Activated CD8-positive, alpha-beta memory T cell treated with anti-CD3 and anti-CD28 coated beads, Interleukin-2, amount 50 U/mL, for 48 hours (primary cell): ENCODE measurements around the gene ANKRD22.

ENCODE experiments used
- DNase-seq: peaks from one replicate; pipeline ENCODE4 v3.0.0-alpha.2; 2020

Gene ANKRD22

GRCh38 chr10:88793712-88794299 is 57.8 kb downstream of the ANKRD22 start:
- no peak for DNase-seq

DNA sequence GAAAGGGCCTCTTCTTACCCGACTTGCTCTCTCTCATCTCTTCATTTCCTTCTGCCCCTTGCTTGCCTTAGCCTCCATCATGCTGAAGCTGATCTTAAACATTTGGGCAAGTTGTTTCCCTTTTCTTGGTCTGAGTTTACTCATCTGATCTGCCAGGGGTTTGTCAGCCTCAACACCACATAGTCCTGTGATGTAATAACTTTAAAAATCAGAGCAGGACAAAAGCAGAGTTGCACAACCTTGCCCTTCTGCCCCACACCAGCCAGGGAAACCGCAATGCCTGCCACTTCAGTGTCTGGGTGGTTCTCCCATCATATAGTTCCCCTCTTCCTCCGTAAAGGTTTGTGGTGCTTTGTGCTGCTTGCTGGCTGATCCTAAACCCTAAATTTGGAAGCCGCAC is 59.0 kb downstream of the ANKRD22 start:
- no peak for DNase-seq

DNA sequence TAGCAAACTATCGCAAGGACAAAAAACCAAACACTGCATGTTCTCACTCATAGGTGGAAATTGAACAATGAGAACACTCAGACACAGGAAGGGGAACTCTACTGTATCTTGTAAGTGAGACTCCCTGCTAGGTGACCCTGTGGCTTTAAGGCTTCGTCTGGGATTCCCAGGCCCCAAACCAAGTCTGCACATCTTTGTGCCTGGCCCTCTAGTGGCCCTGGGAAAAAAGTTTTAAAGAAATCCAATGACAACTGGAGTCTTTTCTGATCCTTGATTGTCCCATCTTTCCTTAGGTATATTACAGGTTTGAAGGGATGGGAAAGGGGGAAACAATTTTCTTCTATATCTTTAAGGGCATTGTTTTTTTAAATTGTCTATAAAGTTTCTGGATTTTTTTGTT is 59.7 kb downstream of the ANKRD22 start:
- DNase-seq, result no peak

DNA sequence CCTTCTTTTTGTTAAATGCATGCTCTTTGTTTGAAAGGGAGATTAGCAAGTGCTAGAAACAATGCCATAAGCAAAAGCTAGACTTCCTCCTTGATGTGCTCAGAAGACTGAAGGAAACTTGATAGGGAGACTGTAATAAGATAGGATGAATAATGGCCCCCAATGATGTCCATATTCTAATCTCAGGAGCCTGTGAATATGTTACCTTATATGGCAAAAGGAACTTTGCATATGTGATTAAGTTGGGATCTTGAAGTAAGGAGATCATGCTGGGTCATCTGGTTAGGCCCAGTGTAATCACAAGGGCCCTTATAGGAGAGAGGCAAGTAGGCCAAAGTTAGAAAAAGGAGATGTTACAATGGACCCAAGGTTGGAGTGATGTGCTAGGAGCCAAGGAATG is 62.7 kb downstream of the ANKRD22 start:
- no peak for DNase-seq

DNA sequence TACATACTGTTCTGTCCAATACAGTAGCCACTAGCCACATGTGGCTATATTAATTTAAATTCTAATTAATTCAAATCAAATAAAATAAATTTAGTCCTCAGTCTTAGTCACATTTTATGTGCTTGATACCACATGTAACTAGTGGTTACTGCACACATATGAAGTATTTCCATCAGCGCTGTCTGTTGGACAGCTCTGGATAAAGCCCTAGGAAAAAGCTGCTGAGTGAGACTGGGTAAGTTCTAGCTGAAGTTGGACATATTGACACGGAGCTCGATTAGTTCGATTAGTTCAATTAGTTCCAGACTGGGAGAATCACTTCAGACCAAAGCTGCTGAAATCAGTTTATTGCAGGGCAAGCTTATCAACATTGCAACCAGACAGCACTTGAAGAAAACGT is 64.2 kb downstream of the ANKRD22 start:
- no peak for DNase-seq

- DNase-seq, result no peak
Observed at GRCh38 chr10:88786032-88786770, 65.4 kb downstream of the ANKRD22 start.

- DNase-seq, result no peak
Observed at GRCh38 chr10:88783724-88784123, 67.9 kb downstream of the ANKRD22 start.

DNA sequence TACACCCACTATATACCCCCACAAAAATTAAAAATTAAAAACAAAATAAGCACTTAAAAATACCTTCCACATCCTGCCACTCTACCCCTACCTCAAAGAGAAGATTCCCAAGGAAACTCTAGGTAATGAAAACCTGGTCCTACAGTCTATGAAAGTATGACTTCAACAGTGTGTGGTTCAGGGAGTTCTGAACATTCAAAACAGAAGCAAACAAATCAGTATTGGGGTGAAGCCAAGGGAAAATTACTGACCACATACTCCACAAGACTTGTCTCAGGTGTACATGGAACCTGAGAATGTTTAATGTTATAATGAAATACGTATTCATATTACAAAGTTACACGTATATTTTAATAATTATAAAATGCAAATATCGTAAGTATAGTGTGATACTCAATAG is 69.4 kb downstream of the ANKRD22 start:
- DNase-seq, result no peak

- no peak for DNase-seq
Observed at GRCh38 chr10:88781206-88781605, 70.4 kb downstream of the ANKRD22 start.
